ENCODE data around the gene JUP.
"Not testable (repeated sequence)": the region's sequence is repeated elsewhere in the genome, so short reads cannot be mapped to it uniquely, and the experiment has no call there.

Gene JUP

DNA sequence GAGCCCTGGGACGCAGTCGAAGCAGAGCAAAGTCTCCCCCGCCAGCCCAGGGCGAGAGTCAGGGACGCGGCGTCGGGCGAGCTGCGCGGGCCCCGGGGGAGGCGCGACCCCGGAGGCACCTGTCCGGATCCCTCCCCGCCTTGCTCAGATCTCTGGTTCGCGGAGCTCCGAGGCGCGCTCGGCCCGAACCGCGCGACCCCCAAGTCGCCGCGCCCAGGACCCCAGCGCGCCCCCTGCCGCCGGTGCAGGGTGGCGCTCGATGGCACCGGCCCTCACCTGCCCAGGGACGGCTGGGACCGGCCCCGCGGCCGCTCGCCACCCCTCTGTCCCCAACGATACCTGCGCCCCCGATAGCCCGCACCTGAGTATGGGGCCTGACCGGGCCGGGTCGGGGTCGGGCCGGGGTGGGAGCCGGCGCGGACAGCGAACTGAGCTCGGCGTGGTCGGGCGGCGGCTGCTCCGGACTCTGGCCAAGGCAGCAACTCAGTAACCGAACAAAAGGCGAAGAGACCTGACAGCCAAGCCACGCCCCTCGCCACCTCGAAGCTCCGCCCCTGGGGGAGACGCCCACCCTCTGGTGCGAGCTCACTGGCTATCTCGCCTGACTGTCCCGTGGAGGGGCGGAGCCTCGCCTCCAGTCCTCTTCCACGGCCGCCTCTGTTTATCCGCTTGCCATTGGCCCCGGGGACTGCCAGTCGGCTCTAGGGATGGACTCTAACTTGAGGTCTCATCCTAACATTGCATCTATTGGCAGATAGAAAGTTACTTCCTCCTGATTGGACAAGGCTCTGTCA is at the start of gene JUP:
Gene JUP (minus strand): TSS at position 485 of the 794 bp plus-strand sequence. CDS start 14,857 bp downstream, outside the sequence.
- peak; percentile 92 for DNase-seq (ENCODE audit: low read depth)

DNA sequence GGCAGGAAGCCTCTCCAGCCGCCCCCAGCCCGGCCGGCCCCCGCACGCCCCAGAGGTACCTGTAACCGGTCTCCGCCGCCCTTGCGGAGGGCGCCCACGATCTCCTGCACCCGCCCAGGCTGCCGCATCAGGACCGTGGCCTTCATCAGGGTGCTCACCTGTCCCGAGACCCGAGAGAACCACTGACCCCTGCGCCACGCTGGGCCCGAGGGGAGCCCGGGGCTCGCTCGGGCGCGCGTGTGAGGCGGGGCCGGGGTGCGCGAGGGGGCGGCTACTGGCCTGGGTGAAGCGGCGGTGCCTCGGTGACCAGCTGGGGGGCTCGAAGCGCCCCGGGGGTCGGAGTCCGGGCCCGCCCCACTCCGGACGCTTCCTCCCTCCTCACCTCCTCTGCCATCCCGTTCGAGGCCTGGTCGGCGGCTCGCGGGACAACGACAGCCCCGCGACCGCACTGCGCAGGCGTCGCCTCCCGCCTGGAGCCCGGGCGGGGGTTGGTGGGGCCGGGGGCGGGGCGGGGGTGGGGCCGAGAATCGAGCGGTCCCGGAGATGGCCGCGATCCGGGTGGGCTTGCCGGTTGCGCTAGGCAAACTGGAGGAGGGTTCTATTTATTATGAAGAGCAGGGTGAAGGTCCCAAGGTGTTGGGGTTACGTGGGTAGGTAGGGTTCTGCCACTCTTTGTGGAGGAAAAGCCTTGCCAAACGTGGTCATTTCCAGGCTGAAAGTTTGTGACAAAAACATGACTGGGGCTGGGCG is 49.5 kb upstream of the JUP start, which contains the start of gene NT5C3B:
Gene NT5C3B (minus strand): TSS at position 433 of the 750 bp plus-strand sequence. CDS start 39 bp downstream, at position 394.
- DNase-seq (ENCODE audit: low read depth) = no peak

- DNase-seq (ENCODE audit: low read depth) = no peak
Measured at GRCh38 chr17:41835214-41835799, 48.8 kb upstream of the JUP start.

DNA sequence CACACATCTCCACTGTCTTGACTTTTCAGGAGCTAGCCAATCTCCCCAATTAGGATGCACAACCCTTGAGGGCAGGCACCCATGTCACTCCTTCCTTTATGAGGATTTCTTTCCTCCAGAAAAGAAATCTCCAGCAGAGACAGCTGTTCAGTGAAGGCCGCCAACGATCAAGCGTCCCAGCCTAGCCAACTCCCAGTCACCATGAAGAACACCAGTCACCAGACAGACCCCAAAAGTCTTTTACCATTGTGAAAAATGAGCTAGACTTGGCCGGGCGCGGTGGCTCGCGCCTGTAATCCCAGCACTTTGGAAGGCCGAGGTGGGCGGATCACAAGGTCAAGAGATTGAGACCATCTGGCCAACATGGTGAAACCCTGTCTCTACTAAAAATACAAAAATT is 43.5 kb upstream of the JUP start:
- DNase-seq (ENCODE audit: low read depth) = not testable (repeated sequence)

DNA sequence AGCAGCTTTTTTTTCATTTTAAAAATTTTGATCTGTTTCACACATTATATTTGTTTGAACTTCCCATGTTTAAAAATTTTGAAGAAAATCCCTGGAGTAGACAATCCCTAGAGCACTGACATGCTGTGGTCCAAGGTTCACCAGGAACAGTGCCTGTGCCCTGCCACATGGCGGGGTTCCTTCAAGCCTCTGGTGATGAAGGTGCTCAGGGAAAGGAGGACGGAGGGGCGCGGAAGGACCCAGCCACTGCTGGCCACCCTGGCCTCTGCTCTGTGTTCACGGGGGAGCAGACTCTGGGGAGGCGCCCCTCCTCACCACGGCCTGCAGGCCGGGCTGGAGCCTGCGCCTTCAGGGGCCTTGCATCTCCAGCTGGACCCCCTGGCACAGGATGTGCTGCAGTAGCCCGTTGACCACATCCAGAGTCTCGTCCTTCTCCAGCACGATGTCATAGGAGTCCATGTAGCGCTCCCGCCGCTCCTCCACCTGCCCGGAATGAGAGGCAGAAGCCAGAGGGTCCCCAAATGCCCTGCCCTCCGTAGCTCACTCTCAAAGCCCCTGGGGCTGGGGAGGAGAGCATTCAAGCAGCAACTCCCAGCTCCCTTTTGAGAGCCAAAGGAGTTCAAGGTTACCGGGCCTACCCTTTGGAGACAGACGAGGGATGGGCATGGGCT is 38.8 kb upstream of the JUP start:
- DNase-seq (ENCODE audit: low read depth) = no peak

- no peak for DNase-seq (ENCODE audit: low read depth)
Measured at GRCh38 chr17:41824086-41824485, 37.6 kb upstream of the JUP start.

DNA sequence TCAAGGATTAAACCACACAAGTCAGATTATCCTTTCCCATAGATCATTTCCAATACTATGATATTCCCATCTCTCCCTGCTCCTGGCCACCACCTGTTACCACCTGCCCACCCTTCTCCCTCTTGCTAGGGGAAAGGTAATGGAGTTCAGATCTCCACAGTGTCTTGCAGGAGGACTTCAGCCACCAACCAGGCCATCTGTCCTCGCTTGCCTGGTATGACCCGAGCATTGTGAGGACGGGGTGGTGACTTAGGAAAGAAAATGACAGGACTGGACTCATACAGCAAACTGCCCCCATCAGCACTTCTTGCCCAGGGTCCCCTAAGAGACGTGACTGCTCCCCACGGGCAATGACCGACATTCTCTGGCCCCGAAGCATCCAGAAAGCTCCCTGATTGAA is 37.1 kb upstream of the JUP start:
- DNase-seq (ENCODE audit: low read depth) = no peak

DNA sequence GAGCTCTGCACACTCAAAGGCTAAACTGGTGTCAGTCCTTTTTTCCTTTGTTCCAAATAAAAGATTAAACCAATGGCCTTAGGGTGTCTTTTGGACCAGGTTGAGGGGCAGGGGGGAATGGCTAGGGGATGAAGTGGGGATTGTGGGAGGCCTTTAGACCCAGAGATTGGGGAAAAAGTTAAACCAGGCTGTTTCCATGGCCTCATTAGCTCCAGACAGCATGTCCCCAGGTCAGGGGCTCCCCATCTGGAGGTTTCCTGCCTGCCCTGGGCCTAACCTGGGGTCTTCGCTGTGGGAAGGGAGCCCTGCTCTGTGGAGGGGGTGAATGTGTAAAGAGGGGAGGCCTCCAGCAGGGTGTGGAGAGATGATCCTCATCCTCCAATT is 36.6 kb upstream of the JUP start:
- no peak for DNase-seq (ENCODE audit: low read depth)

GRCh38 chr17:41822216-41823140 is 36.0 kb upstream of the JUP start:
- no peak for DNase-seq (ENCODE audit: low read depth)

- DNase-seq (ENCODE audit: low read depth) = no peak
Measured at GRCh38 chr17:41821776-41822175, 35.3 kb upstream of the JUP start.

DNA sequence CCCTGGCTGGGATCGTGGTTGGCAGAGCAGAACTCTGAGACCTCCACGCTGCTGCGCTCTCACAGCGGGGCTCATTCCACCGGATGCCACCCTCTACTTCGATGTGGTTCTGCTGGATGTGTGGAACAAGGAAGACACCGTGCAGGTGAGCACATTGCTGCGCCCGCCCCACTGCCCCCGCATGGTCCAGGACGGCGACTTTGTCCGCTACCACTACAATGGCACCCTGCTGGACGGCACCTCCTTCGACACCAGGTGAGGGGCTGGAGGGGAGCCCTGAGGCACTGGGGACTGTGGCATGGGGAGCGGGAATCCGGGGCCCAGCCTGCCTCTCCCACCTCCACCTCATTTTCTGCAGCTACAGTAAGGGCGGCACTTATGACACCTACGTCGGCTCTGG is 31.5 kb upstream of the JUP start:
- DNase-seq (ENCODE audit: low read depth) = no peak

- DNase-seq (ENCODE audit: low read depth) = no peak
Measured at GRCh38 chr17:41816637-41817320, 30.3 kb upstream of the JUP start.

DNA sequence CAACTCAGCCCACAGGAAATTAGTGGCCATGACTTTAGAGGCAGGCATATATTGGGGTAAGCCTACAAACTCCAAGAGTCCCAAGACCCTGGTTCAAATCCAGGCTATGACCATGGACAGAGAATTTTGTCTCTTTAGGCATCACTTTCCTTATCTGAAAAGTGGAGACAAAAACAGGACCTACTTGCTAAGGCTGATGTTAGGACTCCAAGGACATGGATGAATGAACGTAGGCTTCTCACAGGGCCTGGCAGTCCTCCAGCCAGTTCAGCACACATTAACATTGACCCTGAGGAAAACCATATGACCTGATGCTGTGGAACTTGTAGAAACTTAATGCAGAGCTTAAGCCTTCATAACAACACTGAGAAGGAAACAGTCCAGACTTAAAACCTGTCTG is 27.7 kb upstream of the JUP start:
- DNase-seq (ENCODE audit: low read depth) = no peak

DNA sequence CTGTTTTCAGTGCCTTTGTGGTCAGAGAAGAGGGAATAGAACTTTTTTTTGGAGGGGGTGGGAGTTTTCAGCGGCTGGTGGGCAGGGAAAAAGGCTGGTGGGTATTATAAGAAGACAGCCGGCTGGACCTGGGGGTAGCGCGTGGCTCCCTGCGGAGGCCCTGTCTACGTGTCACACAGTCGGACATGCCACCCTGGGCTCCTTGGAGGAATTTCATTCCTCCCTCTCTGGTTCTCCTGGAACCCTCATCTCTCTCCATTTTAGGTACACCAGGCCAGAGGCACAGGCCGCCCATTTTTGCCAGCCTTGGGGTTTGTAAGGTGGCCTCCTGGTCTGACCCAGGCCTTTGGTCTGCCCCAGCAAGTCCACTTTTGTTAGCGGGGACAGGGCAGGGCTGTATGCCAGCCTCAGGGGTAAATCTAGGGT is 27.2 kb upstream of the JUP start:
- no peak for DNase-seq (ENCODE audit: low read depth)

DNA sequence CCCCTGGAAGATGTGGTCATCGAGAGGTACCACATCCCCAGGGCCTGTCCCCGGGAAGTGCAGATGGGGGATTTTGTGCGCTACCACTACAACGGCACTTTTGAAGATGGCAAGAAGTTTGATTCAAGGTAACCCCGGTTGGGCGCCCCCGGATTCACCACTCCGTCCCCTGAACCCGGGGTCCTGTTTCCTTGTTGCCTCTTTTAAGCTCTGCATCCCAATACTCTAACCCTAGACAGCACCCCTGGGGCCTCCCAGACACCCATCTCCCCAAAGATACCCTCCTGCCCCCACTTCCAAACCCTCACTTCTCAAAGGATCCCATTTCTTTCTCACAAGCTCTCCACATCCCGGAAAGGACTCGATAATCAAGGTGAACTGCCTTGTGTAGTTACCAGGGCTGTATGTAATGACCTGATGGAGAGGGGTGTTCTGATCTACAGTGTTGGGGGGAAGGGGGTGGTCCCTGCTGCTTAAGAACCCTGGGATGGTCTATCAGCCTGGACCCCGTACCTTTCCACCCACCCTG is 26.7 kb upstream of the JUP start:
- DNase-seq (ENCODE audit: low read depth) = no peak

DNA sequence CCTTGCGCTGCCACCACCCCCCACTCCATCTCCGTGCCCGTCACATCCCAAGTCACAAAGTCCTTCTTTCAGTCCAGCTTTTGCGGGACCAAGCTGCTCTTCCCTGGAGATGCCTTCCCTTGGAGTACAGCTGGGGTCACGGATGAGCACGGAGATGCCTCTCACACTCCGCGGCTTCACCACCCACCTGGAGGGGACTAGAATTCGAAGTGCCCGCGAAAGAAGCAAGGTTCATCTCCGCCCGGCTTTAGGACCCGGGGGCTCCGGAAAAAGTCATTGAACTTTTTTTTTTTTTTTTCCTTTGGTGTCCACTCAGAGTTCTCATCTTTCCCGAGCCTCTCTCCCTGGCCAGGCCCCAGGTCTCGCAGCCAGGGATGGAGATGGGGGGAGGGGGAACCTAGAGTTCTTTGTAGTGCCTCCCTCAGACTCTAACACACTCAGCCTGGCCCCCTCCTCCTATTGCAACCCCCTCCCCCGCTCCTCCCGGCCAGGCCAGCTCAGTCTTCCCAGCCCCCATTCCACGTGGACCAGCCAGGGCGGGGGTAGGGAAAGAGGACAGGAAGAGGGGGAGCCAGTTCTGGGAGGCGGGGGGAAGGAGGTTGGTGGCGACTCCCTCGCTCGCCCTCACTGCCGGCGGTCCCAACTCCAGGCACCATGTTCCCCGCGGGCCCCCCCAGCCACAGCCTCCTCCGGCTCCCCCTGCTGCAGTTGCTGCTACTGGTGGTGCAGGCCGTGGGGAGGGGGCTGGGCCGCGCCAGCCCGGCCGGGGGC is 26.1 kb upstream of the JUP start, which contains the start of gene FKBP10:
Gene FKBP10 (plus strand): TSS at position 624 of the 771 bp plus-strand sequence. CDS start 31 bp downstream, at position 655.
- DNase-seq (ENCODE audit: low read depth) = peak; percentile 83

- DNase-seq (ENCODE audit: low read depth) = peak; percentile 63
Measured at GRCh38 chr17:41811549-41812380, 25.3 kb upstream of the JUP start, which contains the start of gene P3H4. P3H4 (minus strand) TSS chr17:41811949; CDS start chr17:41811915, 34 bp downstream.

Measured in stromal cell of bone marrow (primary cell).